HG03139 (cell line): ENCODE data around the gene HOXC4.
"Not testable (repeated sequence)": the region's sequence is repeated elsewhere in the genome, so short reads cannot be mapped to it uniquely, and the experiment has no call there.

Experiments used
- ATAC-seq: cut with Tn5 transposase; IDR thresholded peaks from one replicate; pipeline ENCODE4 v1.9.1; 2021; ENCODE audit not compliant: unreplicated experiment

HOXC4 gene

GRCh38 chr12:54081581-54082396 lies 28.2 kb downstream of the HOXC4 start:
- ATAC-seq = not testable (repeated sequence)

GRCh38 chr12:54082397-54082892 lies 28.8 kb downstream of the HOXC4 start:
- no peak for ATAC-seq

- not testable (repeated sequence) for ATAC-seq
Measured at GRCh38 chr12:54088011-54088410, 34.4 kb downstream of the HOXC4 start.

GRCh38 chr12:54089465-54089864 lies 35.8 kb downstream of the HOXC4 start:
- ATAC-seq = not testable (repeated sequence)

GRCh38 chr12:54090312-54090711 lies 36.7 kb downstream of the HOXC4 start:
- not testable (repeated sequence) for ATAC-seq

GRCh38 chr12:54092943-54093342 lies 39.3 kb downstream of the HOXC4 start:
- not testable (repeated sequence) for ATAC-seq

GRCh38 chr12:54095928-54096327 lies 42.3 kb downstream of the HOXC4 start:
- ATAC-seq = not testable (repeated sequence)

- ATAC-seq = not testable (repeated sequence)
Measured at GRCh38 chr12:54098644-54099043, 45.0 kb downstream of the HOXC4 start.

- not testable (repeated sequence) for ATAC-seq
Measured at GRCh38 chr12:54100588-54100987, 47.0 kb downstream of the HOXC4 start.

GRCh38 chr12:54102223-54102622 lies 48.6 kb downstream of the HOXC4 start:
- ATAC-seq = not testable (repeated sequence)

- not testable (repeated sequence) for ATAC-seq
Measured at GRCh38 chr12:54103827-54104226, 50.2 kb downstream of the HOXC4 start.
